ENCODE results near the gene WBP4.

DNA sequence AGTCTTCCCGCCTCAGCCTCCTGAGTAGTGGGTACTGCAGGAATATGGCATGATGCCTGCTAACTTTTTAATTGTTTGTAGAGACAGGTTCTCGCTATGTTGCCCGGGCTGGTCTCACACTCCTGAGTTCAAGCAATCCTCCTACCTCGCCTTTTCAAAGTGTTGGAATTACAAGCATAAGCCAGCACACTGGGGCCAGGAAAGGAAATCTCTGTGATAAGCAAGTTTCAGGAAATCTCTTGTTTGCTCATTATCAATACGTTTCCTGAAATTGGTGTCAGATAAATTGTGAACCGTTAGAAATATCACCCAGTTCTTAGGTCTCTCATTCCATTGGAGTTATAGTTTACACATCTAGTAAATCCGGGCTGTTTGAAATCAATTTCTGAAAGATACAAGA is 14.2 kb downstream of the WBP4 start:
- TF ChIP-seq, protein P1, sequence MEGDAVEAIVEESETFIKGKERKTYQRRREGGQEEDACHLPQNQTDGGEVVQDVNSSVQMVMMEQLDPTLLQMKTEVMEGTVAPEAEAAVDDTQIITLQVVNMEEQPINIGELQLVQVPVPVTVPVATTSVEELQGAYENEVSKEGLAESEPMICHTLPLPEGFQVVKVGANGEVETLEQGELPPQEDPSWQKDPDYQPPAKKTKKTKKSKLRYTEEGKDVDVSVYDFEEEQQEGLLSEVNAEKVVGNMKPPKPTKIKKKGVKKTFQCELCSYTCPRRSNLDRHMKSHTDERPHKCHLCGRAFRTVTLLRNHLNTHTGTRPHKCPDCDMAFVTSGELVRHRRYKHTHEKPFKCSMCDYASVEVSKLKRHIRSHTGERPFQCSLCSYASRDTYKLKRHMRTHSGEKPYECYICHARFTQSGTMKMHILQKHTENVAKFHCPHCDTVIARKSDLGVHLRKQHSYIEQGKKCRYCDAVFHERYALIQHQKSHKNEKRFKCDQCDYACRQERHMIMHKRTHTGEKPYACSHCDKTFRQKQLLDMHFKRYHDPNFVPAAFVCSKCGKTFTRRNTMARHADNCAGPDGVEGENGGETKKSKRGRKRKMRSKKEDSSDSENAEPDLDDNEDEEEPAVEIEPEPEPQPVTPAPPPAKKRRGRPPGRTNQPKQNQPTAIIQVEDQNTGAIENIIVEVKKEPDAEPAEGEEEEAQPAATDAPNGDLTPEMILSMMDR (IDR thresholded peaks at IDR 0.05; ENCODE audit: borderline replicate concordance, extremely low read depth, low read length, poor library complexity, severe bottlenecking): no peak
- TF ChIP-seq EZH2 (IDR thresholded peaks at IDR 0.05; ENCODE audit: borderline replicate concordance, low read depth, low read length, severe bottlenecking): no peak

All from DND-41 (cell line).